ENCODE measurements around the gene ZBTB2. TPM values are rescaled to one million over a fixed set of nuclear protein-coding genes. Genes with fewer than 3 reads are reported as not detected.
"Not testable (repeated sequence)": the region's sequence is repeated elsewhere in the genome, so short reads cannot be mapped to it uniquely, and the experiment has no call there.

Gene ZBTB2
- total RNA-seq, 3 donors from 2014 or later (not counting 1 experiment from before 2014, with no cell fraction given) = 27.4 to 36.9 (median 29.9) TPM

DNA sequence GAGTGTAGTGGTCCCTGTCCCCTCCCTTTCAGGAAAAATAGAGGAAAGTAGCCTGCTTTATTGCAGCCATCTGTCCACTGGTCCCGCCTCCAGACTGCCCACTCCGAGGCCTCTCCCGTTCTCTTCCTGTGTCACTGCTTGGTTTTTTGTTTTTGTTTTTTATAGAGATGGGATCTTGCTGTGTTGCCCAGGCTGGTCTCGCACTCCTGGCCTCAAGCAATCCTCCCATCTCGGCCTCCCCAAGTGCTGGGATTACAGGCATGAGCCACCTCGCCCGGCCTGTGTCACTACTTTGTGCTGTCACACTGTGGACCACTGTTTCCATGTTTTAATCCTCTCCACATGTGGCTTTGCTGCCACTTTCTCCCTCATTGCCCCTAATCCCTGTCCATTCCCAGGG lies 71.2 kb downstream of the ZBTB2 start:
- Histone ChIP-seq H3K27ac (ENCODE audit: low read length) (no peak overlapping the region), H3K4me1 (ENCODE audit: control insufficient read depth, insufficient read depth, low read length) (peaks cover 8% of the 10 kb centered on the region), H3K9me3 (ENCODE audit: control insufficient read depth, insufficient read depth, low read length) (no peaks in the 10 kb centered on the region), H3K27me3 (ENCODE audit: control insufficient read depth, insufficient read depth, low read length) (peaks cover 9% of the 10 kb centered on the region), H3K4me3 (ENCODE audit: low read length) (no peak overlapping the region), H3K36me3 (ENCODE audit: control insufficient read depth, insufficient read depth, low read length) (no peaks in the 10 kb centered on the region)
- ATAC-seq (no peak), DNase-seq (no peak)
- H3K27ac Mint-ChIP-seq = no peak overlapping the region
- peaks cover 0 to 2% of the 10 kb centered on the region in 2 donors for H3K9me3 Mint-ChIP-seq
- peaks cover 29 to 41% of the 10 kb centered on the region in 2 donors for H3K27me3 Mint-ChIP-seq (ENCODE audit: low read depth in 2 of 2)
- peaks cover 13 to 18% of the 10 kb centered on the region in 2 donors for H3K4me1 Mint-ChIP-seq
- TF ChIP-seq, protein P1, sequence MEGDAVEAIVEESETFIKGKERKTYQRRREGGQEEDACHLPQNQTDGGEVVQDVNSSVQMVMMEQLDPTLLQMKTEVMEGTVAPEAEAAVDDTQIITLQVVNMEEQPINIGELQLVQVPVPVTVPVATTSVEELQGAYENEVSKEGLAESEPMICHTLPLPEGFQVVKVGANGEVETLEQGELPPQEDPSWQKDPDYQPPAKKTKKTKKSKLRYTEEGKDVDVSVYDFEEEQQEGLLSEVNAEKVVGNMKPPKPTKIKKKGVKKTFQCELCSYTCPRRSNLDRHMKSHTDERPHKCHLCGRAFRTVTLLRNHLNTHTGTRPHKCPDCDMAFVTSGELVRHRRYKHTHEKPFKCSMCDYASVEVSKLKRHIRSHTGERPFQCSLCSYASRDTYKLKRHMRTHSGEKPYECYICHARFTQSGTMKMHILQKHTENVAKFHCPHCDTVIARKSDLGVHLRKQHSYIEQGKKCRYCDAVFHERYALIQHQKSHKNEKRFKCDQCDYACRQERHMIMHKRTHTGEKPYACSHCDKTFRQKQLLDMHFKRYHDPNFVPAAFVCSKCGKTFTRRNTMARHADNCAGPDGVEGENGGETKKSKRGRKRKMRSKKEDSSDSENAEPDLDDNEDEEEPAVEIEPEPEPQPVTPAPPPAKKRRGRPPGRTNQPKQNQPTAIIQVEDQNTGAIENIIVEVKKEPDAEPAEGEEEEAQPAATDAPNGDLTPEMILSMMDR (IDR thresholded peaks at IDR 0.05) = no peak
- H3K4me3 Mint-ChIP-seq = no peak overlapping the region
- WGBS (ENCODE audit: insufficient coverage) = 90% methylated on average over 7 of the region's 7 CpGs
- intact Hi-C loops (cut with micrococcal nuclease) = no loop called here
- H3K36me3 Mint-ChIP-seq = no peaks in the 10 kb centered on the region

DNA sequence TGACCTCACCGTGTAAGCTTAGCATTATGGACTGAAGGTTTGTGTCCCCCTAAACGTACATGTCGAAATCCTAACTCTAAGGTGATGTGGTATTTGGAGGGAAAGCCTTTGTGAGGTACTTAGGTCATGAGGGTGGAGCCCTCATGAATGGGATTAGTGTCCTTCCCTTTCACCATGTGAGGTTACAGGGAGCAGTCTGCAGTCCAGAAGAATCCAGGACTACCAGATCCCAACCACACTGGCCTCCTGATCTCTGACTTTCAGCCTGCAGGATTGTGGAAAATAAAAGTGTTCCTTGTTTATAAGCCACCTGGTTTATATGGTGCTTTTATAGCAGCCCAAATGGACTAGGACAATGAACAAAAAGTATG lies 73.4 kb downstream of the ZBTB2 start:
- WGBS (ENCODE audit: insufficient coverage) = 90% methylated on average over 3 of the region's 3 CpGs
- Histone ChIP-seq H3K4me1 (ENCODE audit: control insufficient read depth, insufficient read depth, low read length) (no peaks in the 10 kb centered on the region), H3K27ac (ENCODE audit: low read length) (no peak overlapping the region), H3K27me3 (ENCODE audit: control insufficient read depth, insufficient read depth, low read length) (no peaks in the 10 kb centered on the region), H3K9me3 (ENCODE audit: control insufficient read depth, insufficient read depth, low read length) (no peaks in the 10 kb centered on the region), H3K36me3 (ENCODE audit: control insufficient read depth, insufficient read depth, low read length) (no peaks in the 10 kb centered on the region), H3K4me3 (ENCODE audit: low read length) (no peak overlapping the region)
- Mint-ChIP-seq H3K9me3 (peaks cover 0 to 2% of the 10 kb centered on the region in 2 donors), H3K27me3 (ENCODE audit: low read depth in 2 of 2) (peaks cover 20 to 35% of the 10 kb centered on the region in 2 donors), H3K4me3 (no peak overlapping the region), H3K36me3 (no peaks in the 10 kb centered on the region), H3K27ac (no peak overlapping the region), H3K4me1 (no peaks in the 10 kb centered on the region)
- intact Hi-C loops (cut with micrococcal nuclease) = no loop called here
- no peak for DNase-seq
- TF ChIP-seq, protein P1 (IDR thresholded peaks at IDR 0.05) = no peak
- no peak for ATAC-seq

DNA sequence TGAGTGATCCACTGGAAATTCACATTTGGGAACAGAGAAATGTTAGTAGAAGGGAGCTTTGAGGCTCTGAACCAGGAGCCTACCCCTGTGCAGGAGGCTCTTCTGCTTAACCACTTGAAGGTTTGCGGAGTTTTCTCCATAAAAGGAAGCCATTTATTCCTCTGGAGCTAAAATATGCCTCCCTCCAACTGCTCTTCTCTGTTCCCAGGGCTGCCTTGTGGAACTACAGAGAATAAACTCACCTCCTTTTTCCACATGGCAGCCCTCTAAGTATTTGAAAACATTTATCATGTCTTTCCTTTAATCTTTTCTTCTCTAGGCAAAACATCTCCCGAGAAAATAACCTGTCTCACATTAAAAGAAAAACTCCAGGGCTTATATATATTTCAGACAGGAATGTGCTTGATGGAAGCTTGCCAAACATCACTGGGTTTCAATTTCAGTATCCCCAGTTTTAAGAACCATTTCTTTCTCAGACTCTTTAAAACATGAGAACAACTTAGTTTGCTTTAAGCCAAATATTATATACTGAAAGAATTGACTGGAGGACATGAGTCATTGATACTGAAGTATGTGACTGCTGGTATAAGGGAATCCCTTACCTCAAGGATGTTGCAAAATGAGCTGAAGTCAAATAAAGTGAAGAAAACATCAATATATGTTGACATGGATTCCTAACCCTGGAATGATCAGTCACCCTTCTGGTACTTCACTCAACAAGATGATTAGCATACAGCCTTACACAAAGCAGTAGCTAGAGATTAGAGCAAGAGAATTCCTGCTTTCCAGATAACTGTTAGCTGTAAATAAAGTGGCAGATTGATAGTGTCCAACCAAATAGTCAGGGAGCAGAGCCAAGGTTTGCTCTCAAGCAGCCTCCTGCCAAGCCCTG lies 74.0 kb downstream of the ZBTB2 start:
- H3K9me3 Mint-ChIP-seq = peaks cover 0 to 2% of the 10 kb centered on the region in 2 donors
- WGBS (ENCODE audit: insufficient coverage) = 90% methylated on average over 2 of the region's 2 CpGs
- no peaks in the 10 kb centered on the region for H3K4me1 ChIP-seq (ENCODE audit: control insufficient read depth, insufficient read depth, low read length)
- peaks cover 16 to 32% of the 10 kb centered on the region in 2 donors for H3K27me3 Mint-ChIP-seq (ENCODE audit: low read depth in 2 of 2)
- DNase-seq (no peak), ATAC-seq (no peak)
- TF ChIP-seq, protein P1 (IDR thresholded peaks at IDR 0.05) = no peak
- no peak overlapping the region for H3K4me3 ChIP-seq (ENCODE audit: low read length)
- no peak overlapping the region for H3K4me3 Mint-ChIP-seq
- no peaks in the 10 kb centered on the region for H3K36me3 Mint-ChIP-seq
- H3K4me1 Mint-ChIP-seq = no peaks in the 10 kb centered on the region
- intact Hi-C loops (cut with micrococcal nuclease) = no loop called here
- H3K27ac Mint-ChIP-seq = no peak overlapping the region
- H3K36me3 ChIP-seq (ENCODE audit: control insufficient read depth, insufficient read depth, low read length) = no peaks in the 10 kb centered on the region
- H3K27me3 ChIP-seq (ENCODE audit: control insufficient read depth, insufficient read depth, low read length) = no peaks in the 10 kb centered on the region
- no peak overlapping the region for H3K27ac ChIP-seq (ENCODE audit: low read length)
- H3K9me3 ChIP-seq (ENCODE audit: control insufficient read depth, insufficient read depth, low read length) = no peaks in the 10 kb centered on the region

DNA sequence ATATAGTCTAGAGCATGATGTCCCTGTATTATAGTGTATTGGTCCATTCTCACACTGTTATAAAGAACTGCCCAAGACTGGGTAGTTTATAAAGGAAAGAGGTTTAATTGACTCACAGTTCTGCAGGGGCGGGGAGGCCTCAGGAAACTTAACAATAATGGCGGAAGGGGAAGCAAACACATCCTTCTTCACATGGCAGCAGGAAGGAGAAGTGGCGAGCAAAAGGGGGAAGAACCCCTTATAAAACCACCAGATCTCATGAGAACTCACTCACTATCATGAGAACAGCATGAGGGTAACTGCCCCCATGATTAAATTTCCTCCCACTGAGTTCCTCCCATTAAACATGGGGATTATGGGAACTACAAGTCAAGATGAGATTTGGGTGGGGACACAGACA lies 75.7 kb downstream of the ZBTB2 start:
- ATAC-seq; H3K9me3 Mint-ChIP-seq; H3K4me1 Mint-ChIP-seq; DNase-seq; H3K4me3 Mint-ChIP-seq; H3K4me3 ChIP-seq (ENCODE audit: low read length); intact Hi-C loops (cut with micrococcal nuclease); H3K27ac Mint-ChIP-seq; H3K9me3 ChIP-seq (ENCODE audit: control insufficient read depth, insufficient read depth, low read length); H3K4me1 ChIP-seq (ENCODE audit: control insufficient read depth, insufficient read depth, low read length); H3K36me3 ChIP-seq (ENCODE audit: control insufficient read depth, insufficient read depth, low read length); H3K36me3 Mint-ChIP-seq; H3K27me3 ChIP-seq (ENCODE audit: control insufficient read depth, insufficient read depth, low read length); H3K27ac ChIP-seq (ENCODE audit: low read length): not testable (repeated sequence)
- H3K27me3 Mint-ChIP-seq (ENCODE audit: low read depth in 2 of 2) = peaks cover 11 to 25% of the 10 kb centered on the region in 2 donors
- 40% methylated on average over 1 of the region's 3 CpGs for WGBS (ENCODE audit: insufficient coverage)

Other genes with a start within 250 kb of the ZBTB2 start
- gene AKAP12, start 151.6 kb downstream of the ZBTB2 start, total RNA-seq = 10 to 100 TPM in 1 of 3 donors, under 1 TPM in 2; 0.07 to 17.6 (median 0.75) TPM
- 10 to 100 TPM; 10.6 to 14.7 (median 11.3) TPM for gene RMND1, start 60.6 kb upstream of the ZBTB2 start, total RNA-seq
- under 1 TPM; 0.20 to 0.96 (median 0.25) TPM for gene CCDC170, start 102.5 kb upstream of the ZBTB2 start, total RNA-seq